HFFc6 (cell line): ENCODE data around the gene PPP2R5A. TPM values are rescaled to one million over a fixed set of nuclear protein-coding genes. Genes with fewer than 3 reads are reported as not detected.
"Not testable (repeated sequence)": the region's sequence is repeated elsewhere in the genome, so short reads cannot be mapped to it uniquely, and the experiment has no call there.

Source experiments
- DNase-seq: peaks from one replicate; pipeline ENCODE4 v3.0.0-alpha.2; 2018
- H3K27ac Mint-ChIP-seq: 2 replicates; pipeline ENCODE4 v1.8.0; 2020; ENCODE audit warnings: mild to moderate bottlenecking, mixed read lengths
- H3K27me3 Mint-ChIP-seq: 2 replicates; pipeline ENCODE4 v1.8.0; 2021; ENCODE audit warnings: mild to moderate bottlenecking, moderate library complexity, mixed read lengths; ENCODE audit not compliant: insufficient read depth
- H3K36me3 Mint-ChIP-seq: 2 replicates; pipeline ENCODE4 v1.8.0; 2021; ENCODE audit warnings: low read depth, mixed read lengths
- H3K4me1 Mint-ChIP-seq: 2 replicates; pipeline ENCODE4 v1.8.0; 2020; ENCODE audit warnings: low read depth, mixed read lengths
- H3K4me3 Mint-ChIP-seq: 2 replicates; pipeline ENCODE4 v1.8.0; 2020; ENCODE audit warnings: mild to moderate bottlenecking, moderate library complexity, mixed read lengths
- H3K9me3 Mint-ChIP-seq: 2 replicates; pipeline ENCODE4 v1.8.0; 2020; ENCODE audit warnings: mild to moderate bottlenecking, mixed read lengths
- CTCF ChIP-seq: fragments of 200-600 bp; sonication (generic); IDR thresholded peaks from 2 replicates; pipeline ENCODE4 v1.5.0; 2021; ENCODE audit warnings: antibody characterized with exemption, mild to moderate bottlenecking
- total RNA-seq, 6 experiments: library from RNA; stranded (reverse); fragmentation: NEBNext Ultra II Directional; extraction: Animal tissue kit (Norgen Biotek cat#: 25700); gene quantifications; 2 replicates in 1 of 6; 3 replicates in 5 of 6; pipeline ENCODE4 v1.2.3, GENCODE V29; 2021

Gene PPP2R5A
- total RNA-seq, 6 experiments from 2014 or later, result 15.2 to 19.5 (median 17.8) TPM

GRCh38 chr1:212287261-212287895 lies 2.2 kb downstream of the PPP2R5A start:
- Mint-ChIP-seq H3K27me3 (no peaks in the 10 kb centered on the region; the same call in 1 of the 2 replicates), H3K9me3 (no peaks in the 10 kb centered on the region), H3K36me3 (no peaks in the 10 kb centered on the region), H3K4me1 (peaks cover 60% of the 10 kb centered on the region), H3K4me3 (peak overlapping the region; percentile 92), H3K27ac (peak overlapping the region; percentile 54)
- TF ChIP-seq CTCF, result no peak
- no peak for DNase-seq

- not testable (repeated sequence) for H3K27ac Mint-ChIP-seq, H3K27me3 Mint-ChIP-seq, H3K9me3 Mint-ChIP-seq, DNase-seq, H3K36me3 Mint-ChIP-seq
- peaks cover 66% of the 10 kb centered on the region for H3K4me1 Mint-ChIP-seq
- peak overlapping the region; percentile 59 for H3K4me3 Mint-ChIP-seq
Observed at GRCh38 chr1:212287995-212288394, 2.8 kb downstream of the PPP2R5A start.

- DNase-seq, result peak; percentile 44
- no peaks in the 10 kb centered on the region for H3K36me3 Mint-ChIP-seq
- no peaks in the 10 kb centered on the region; the same call in 1 of the 2 replicates for H3K27me3 Mint-ChIP-seq
- no peaks in the 10 kb centered on the region for H3K9me3 Mint-ChIP-seq
- TF ChIP-seq CTCF, result no peak
- H3K27ac Mint-ChIP-seq, result no peak overlapping the region
- peaks cover 72% of the 10 kb centered on the region for H3K4me1 Mint-ChIP-seq
- no peak overlapping the region for H3K4me3 Mint-ChIP-seq
Observed at GRCh38 chr1:212288615-212289014, 3.4 kb downstream of the PPP2R5A start.

GRCh38 chr1:212289262-212290077 lies 4.3 kb downstream of the PPP2R5A start:
- Mint-ChIP-seq H3K4me1 (peaks cover 68% of the 10 kb centered on the region), H3K4me3 (no peak overlapping the region)
- DNase-seq, result no peak

GRCh38 chr1:212290608-212291007 lies 5.4 kb downstream of the PPP2R5A start:
- Mint-ChIP-seq H3K9me3 (no peaks in the 10 kb centered on the region), H3K36me3 (no peaks in the 10 kb centered on the region), H3K4me1 (peaks cover 63% of the 10 kb centered on the region), H3K27me3 (no peaks in the 10 kb centered on the region), H3K4me3 (no peak overlapping the region), H3K27ac (no peak overlapping the region; the same call in 1 of the 2 replicates)
- no peak for TF ChIP-seq CTCF
- DNase-seq, result no peak

More at GRCh38 chr1:212289262-212290077, 4.3 kb downstream of the PPP2R5A start:
- no peak for TF ChIP-seq CTCF
- no peaks in the 10 kb centered on the region for H3K9me3 Mint-ChIP-seq
- H3K27me3 Mint-ChIP-seq, result no peaks in the 10 kb centered on the region
- no peak overlapping the region for H3K27ac Mint-ChIP-seq
- no peaks in the 10 kb centered on the region for H3K36me3 Mint-ChIP-seq
